GM23338 (cell line): ENCODE data around the gene OSBPL3. TPM values are rescaled to one million over a fixed set of nuclear protein-coding genes. Genes with fewer than 3 reads are reported as not detected.

Source experiments
- ATAC-seq: fragments of 200-7000 bp; cut with Tn5 transposase; 3 replicates; pipeline ENCODE4 v1.9.1; 2020
- DNase-seq: peaks from one replicate; pipeline ENCODE4 v3.0.0-alpha.2; 2015; ENCODE audit warnings: low spot score
- H2AFZ ChIP-seq: fragments of 200-600 bp; sonication (generic); 2 replicates; pipeline ENCODE4 v1.8.0; 2016; ENCODE audit warnings: antibody characterized with exemption, mild to moderate bottlenecking, moderate library complexity
- H3F3A ChIP-seq: fragments of 200-600 bp; sonication (generic); replicated peaks from 2 replicates; pipeline ENCODE4 v1.8.0; 2017; ENCODE audit warnings: antibody characterized with exemption, mixed run types, low read depth
- H3K27ac ChIP-seq: fragments of 200-600 bp; sonication (generic); 2 replicates; pipeline ENCODE4 v1.6.1; 2016; ENCODE audit warnings: low read depth
- H3K27me3 ChIP-seq: fragments of 200-600 bp; sonication (generic); 2 replicates; pipeline ENCODE4 v1.8.0; 2016; ENCODE audit warnings: mild to moderate bottlenecking, mixed run types, moderate library complexity; ENCODE audit not compliant: insufficient read depth
- H3K36me3 ChIP-seq: fragments of 200-600 bp; sonication (generic); 2 replicates; pipeline ENCODE4 v1.8.0; 2016; ENCODE audit warnings: mild to moderate bottlenecking; ENCODE audit not compliant: insufficient read depth
- H3K4me1 ChIP-seq: fragments of 200-600 bp; sonication (generic); 2 replicates; pipeline ENCODE4 v1.8.0; 2016; ENCODE audit warnings: mild to moderate bottlenecking, moderate library complexity; ENCODE audit not compliant: insufficient read depth
- H3K4me2 ChIP-seq: fragments of 200-600 bp; sonication (generic); 2 replicates; pipeline ENCODE4 v1.7.1; 2017; ENCODE audit warnings: mixed run types
- H3K4me3 ChIP-seq: fragments of 200-600 bp; sonication (generic); 2 replicates; pipeline ENCODE4 v1.6.1; 2016; ENCODE audit warnings: mixed run types
- H3K79me2 ChIP-seq: fragments of 200-600 bp; sonication (generic); replicated peaks from 2 replicates; pipeline ENCODE4 v1.8.0; 2017; ENCODE audit warnings: mild to moderate bottlenecking; ENCODE audit not compliant: insufficient read depth
- H3K9me2 ChIP-seq: fragments of 200-600 bp; sonication (generic); 2 replicates; pipeline ENCODE4 v1.8.0; 2017; ENCODE audit not compliant: insufficient read depth
- H4K20me1 ChIP-seq: fragments of 200-600 bp; sonication (generic); replicated peaks from 2 replicates; pipeline ENCODE4 v1.8.0; 2017; ENCODE audit warnings: mild to moderate bottlenecking; ENCODE audit not compliant: insufficient read depth
- H3K27ac Mint-ChIP-seq: 2 replicates; pipeline ENCODE4 v1.8.0; 2020; ENCODE audit warnings: inconsistent platforms, mild to moderate bottlenecking, moderate library complexity, mixed read lengths
- H3K27me3 Mint-ChIP-seq: 3 replicates; pipeline ENCODE4 v1.8.0; 2022; ENCODE audit warnings: low read depth, mild to moderate bottlenecking, moderate library complexity, mixed read lengths, inconsistent platforms; ENCODE audit not compliant: insufficient read depth, poor library complexity
- H3K36me3 Mint-ChIP-seq: 3 replicates; pipeline ENCODE4 v1.8.0; 2021; ENCODE audit warnings: low read depth, mild to moderate bottlenecking, inconsistent platforms, moderate library complexity, mixed read lengths
- H3K4me1 Mint-ChIP-seq: 3 replicates; pipeline ENCODE4 v1.8.0; 2020; ENCODE audit warnings: mild to moderate bottlenecking, inconsistent platforms, mixed read lengths
- H3K4me3 Mint-ChIP-seq: 3 replicates; pipeline ENCODE4 v1.8.0; 2021; ENCODE audit warnings: moderate library complexity, mild to moderate bottlenecking, inconsistent platforms, mixed read lengths
- H3K9me3 Mint-ChIP-seq: 3 replicates; pipeline ENCODE4 v1.8.0; 2020; ENCODE audit warnings: moderate library complexity, mild to moderate bottlenecking, inconsistent platforms, mixed read lengths
- CREB1 ChIP-seq: fragments of 250-450 bp; sonication (Bioruptor Pico); IDR thresholded peaks from 2 replicates; pipeline ENCODE4 v1.5.0; 2020; ENCODE audit warnings: low read depth, mild to moderate bottlenecking, moderate library complexity
- EZH2 ChIP-seq: fragments of 200-600 bp; sonication (generic); IDR thresholded peaks from one replicate; pipeline ENCODE4 v1.8.0; 2017; ENCODE audit warnings: antibody characterized with exemption, mild to moderate bottlenecking, low read depth; ENCODE audit not compliant: unreplicated experiment
- EZH2phosphoT487 ChIP-seq: fragments of 200-600 bp; sonication (generic); IDR thresholded peaks from one replicate; pipeline ENCODE4 v1.8.1; 2018; ENCODE audit warnings: antibody characterized with exemption; ENCODE audit not compliant: unreplicated experiment
- JUNB ChIP-seq: IDR thresholded peaks from one replicate; pipeline ENCODE4 v1.6.1; 2016; ENCODE audit warnings: antibody characterized with exemption; ENCODE audit not compliant: unreplicated experiment
- NANOG ChIP-seq: IDR thresholded peaks from 2 replicates; pipeline ENCODE4 v1.6.1; 2016; ENCODE audit warnings: antibody characterized with exemption, borderline replicate concordance
- POLR2AphosphoS5 ChIP-seq: IDR thresholded peaks from 2 replicates; pipeline ENCODE4 v1.6.1; 2016; ENCODE audit warnings: antibody characterized with exemption, low read depth
- STAT1 ChIP-seq: IDR thresholded peaks from one replicate; pipeline ENCODE4 v1.6.1; 2016; ENCODE audit warnings: antibody characterized with exemption; ENCODE audit not compliant: unreplicated experiment
- ZNF114 ChIP-seq: fragments of 250-450 bp; sonication (Bioruptor Pico); IDR thresholded peaks from 2 replicates; pipeline ENCODE4 v1.5.0; 2020; ENCODE audit warnings: mild to moderate bottlenecking, moderate library complexity
- ZNF331 ChIP-seq: fragments of 250-450 bp; sonication (Bioruptor Pico); IDR thresholded peaks from 2 replicates; pipeline ENCODE4 v1.5.0; 2020; ENCODE audit warnings: low read depth, mild to moderate bottlenecking, moderate library complexity
- polyA plus RNA-seq: library from polyadenylated mRNA; unstranded; fragments of >200 nt; fragmentation: Nextera tagmentation; extraction: Ambion mirVana; gene quantifications from 2 replicates; pipeline ENCODE4 v1.2.1, GENCODE V29; 2016
- total RNA-seq: library from RNA; depleted of rRNA; stranded (reverse); fragments of >200 nt; shearing (Covaris generic); gene quantifications from 2 replicates; pipeline ENCODE4 v1.2.3, GENCODE V29; 2014
- TF ChIP-seq, protein P1 (sequence below), 2 experiments: fragments of 200-600 bp in 1 of 2; sonication (generic) in 1 of 2; conservative IDR thresholded peaks; 2 replicates each; pipeline versions ENCODE4 v1.5.1 to v1.6.1; 2016 to 2017; ENCODE audit warnings: antibody characterized with exemption in 2 of 2, low read depth in 2 of 2, mild to moderate bottlenecking in 2 of 2, moderate library complexity in 1 of 2
- TF ChIP-seq, protein P2 (sequence below): IDR thresholded peaks from 2 replicates; pipeline ENCODE4 v1.6.1; 2016; ENCODE audit warnings: antibody characterized with exemption
- TF ChIP-seq, protein P3 (sequence below): IDR thresholded peaks from one replicate; pipeline ENCODE4 v1.6.1; 2018; ENCODE audit warnings: antibody characterized with exemption; ENCODE audit not compliant: unreplicated experiment

Gene OSBPL3
- total and polyA plus RNA-seq, 2 experiments from 2014 or later, result 7.2 to 15.7 TPM

DNA sequence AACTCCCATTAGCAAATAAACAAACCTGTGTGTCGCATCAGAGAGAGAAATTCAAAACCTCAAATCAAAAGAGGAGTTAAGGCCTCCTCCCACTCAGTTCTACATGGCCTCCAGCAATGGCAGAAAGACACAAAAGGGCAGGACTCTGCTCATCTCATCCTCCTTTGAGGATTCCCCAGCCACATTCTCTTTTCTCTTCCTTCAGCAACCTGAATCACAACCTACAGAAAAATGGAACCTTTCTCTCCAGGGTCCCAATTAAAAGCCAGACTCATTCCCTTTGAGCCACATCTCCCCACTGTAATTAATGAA is 7.9 kb downstream of the OSBPL3 start:
- DNase-seq, result no peak
- peaks cover 76% of the 10 kb centered on the region for H3K79me2 ChIP-seq
- Mint-ChIP-seq H3K27me3 (peaks cover 7% of the 10 kb centered on the region), H3K9me3 (no peaks in the 10 kb centered on the region), H3K4me1 (peaks cover 44% of the 10 kb centered on the region), H3K36me3 (no peaks in the 10 kb centered on the region), H3K4me3 (no peak overlapping the region), H3K27ac (no peak overlapping the region)
- no peak overlapping the region for H2AFZ ChIP-seq
- H3K27me3 ChIP-seq, result peaks cover 5% of the 10 kb centered on the region; the same call in 1 of the 2 replicates
- H3F3A ChIP-seq, result no peaks in the 10 kb centered on the region
- H3K4me2 ChIP-seq, result no peak overlapping the region
- TF ChIP-seq EZH2phosphoT487 (no peak), NANOG (no peak), STAT1 (no peak), POLR2AphosphoS5 (no peak), EZH2 (no peak), CREB1 (CRISPR knock-in tag) (no peak), JUNB (no peak), ZNF114 (CRISPR knock-in tag) (no peak), ZNF331 (CRISPR knock-in tag) (no peak)
- TF ChIP-seq, protein P1, sequence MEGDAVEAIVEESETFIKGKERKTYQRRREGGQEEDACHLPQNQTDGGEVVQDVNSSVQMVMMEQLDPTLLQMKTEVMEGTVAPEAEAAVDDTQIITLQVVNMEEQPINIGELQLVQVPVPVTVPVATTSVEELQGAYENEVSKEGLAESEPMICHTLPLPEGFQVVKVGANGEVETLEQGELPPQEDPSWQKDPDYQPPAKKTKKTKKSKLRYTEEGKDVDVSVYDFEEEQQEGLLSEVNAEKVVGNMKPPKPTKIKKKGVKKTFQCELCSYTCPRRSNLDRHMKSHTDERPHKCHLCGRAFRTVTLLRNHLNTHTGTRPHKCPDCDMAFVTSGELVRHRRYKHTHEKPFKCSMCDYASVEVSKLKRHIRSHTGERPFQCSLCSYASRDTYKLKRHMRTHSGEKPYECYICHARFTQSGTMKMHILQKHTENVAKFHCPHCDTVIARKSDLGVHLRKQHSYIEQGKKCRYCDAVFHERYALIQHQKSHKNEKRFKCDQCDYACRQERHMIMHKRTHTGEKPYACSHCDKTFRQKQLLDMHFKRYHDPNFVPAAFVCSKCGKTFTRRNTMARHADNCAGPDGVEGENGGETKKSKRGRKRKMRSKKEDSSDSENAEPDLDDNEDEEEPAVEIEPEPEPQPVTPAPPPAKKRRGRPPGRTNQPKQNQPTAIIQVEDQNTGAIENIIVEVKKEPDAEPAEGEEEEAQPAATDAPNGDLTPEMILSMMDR (conservative IDR thresholded peaks at IDR 0.05; ENCODE audit: low read depth in 2 of 2), result no peak
- TF ChIP-seq, protein P2, sequence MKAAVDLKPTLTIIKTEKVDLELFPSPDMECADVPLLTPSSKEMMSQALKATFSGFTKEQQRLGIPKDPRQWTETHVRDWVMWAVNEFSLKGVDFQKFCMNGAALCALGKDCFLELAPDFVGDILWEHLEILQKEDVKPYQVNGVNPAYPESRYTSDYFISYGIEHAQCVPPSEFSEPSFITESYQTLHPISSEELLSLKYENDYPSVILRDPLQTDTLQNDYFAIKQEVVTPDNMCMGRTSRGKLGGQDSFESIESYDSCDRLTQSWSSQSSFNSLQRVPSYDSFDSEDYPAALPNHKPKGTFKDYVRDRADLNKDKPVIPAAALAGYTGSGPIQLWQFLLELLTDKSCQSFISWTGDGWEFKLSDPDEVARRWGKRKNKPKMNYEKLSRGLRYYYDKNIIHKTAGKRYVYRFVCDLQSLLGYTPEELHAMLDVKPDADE, result no peak
- TF ChIP-seq, protein P3, sequence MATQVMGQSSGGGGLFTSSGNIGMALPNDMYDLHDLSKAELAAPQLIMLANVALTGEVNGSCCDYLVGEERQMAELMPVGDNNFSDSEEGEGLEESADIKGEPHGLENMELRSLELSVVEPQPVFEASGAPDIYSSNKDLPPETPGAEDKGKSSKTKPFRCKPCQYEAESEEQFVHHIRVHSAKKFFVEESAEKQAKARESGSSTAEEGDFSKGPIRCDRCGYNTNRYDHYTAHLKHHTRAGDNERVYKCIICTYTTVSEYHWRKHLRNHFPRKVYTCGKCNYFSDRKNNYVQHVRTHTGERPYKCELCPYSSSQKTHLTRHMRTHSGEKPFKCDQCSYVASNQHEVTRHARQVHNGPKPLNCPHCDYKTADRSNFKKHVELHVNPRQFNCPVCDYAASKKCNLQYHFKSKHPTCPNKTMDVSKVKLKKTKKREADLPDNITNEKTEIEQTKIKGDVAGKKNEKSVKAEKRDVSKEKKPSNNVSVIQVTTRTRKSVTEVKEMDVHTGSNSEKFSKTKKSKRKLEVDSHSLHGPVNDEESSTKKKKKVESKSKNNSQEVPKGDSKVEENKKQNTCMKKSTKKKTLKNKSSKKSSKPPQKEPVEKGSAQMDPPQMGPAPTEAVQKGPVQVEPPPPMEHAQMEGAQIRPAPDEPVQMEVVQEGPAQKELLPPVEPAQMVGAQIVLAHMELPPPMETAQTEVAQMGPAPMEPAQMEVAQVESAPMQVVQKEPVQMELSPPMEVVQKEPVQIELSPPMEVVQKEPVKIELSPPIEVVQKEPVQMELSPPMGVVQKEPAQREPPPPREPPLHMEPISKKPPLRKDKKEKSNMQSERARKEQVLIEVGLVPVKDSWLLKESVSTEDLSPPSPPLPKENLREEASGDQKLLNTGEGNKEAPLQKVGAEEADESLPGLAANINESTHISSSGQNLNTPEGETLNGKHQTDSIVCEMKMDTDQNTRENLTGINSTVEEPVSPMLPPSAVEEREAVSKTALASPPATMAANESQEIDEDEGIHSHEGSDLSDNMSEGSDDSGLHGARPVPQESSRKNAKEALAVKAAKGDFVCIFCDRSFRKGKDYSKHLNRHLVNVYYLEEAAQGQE, result no peak
- H3K9me2 ChIP-seq, result 0 out of 2 replicates have a peak, but pooled peaks cover 6% of the 10 kb centered on the region
- H3K36me3 ChIP-seq, result no peaks in the 10 kb centered on the region
- H3K4me1 ChIP-seq, result peaks cover 36% of the 10 kb centered on the region
- ATAC-seq, result 0 out of 3 replicates have a peak, but pooled peaks have one; percentile 21
- no peak overlapping the region for H3K4me3 ChIP-seq
- H3K27ac ChIP-seq, result no peak overlapping the region
- H4K20me1 ChIP-seq, result peaks cover 2% of the 10 kb centered on the region; the same call in 1 of the 2 replicates
